Smooth muscle cell (in vitro differentiated cells): ENCODE data around the gene TNIK. TPM values are rescaled to one million over a fixed set of nuclear protein-coding genes. Genes with fewer than 3 reads are reported as not detected.
"Not testable (repeated sequence)": the region's sequence is repeated elsewhere in the genome, so short reads cannot be mapped to it uniquely, and the experiment has no call there.

Source experiments
- DNase-seq: peaks from one replicate; lab custom pipeline; 2025; ENCODE audit not compliant: unreplicated experiment; lab: John Stamatoyannopoulos, UW
- H2AFZ ChIP-seq: fragments of 200-600 bp; sonication (generic); 2 replicates; pipeline ENCODE4 v1.6.0; 2016; ENCODE audit warnings: antibody characterized with exemption, low read depth, mild to moderate bottlenecking
- H3F3A ChIP-seq: fragments of 200-600 bp; sonication (generic); 2 replicates; pipeline ENCODE4 v1.6.0; 2017; ENCODE audit warnings: antibody characterized with exemption, low read depth
- H3K27ac ChIP-seq: fragments of 200-600 bp; sonication (generic); 2 replicates; pipeline ENCODE4 v1.5.1; 2016; ENCODE audit warnings: low read depth, mild to moderate bottlenecking
- H3K27me3 ChIP-seq: fragments of 200-600 bp; sonication (generic); 2 replicates; pipeline ENCODE4 v1.6.1; 2016; ENCODE audit warnings: low read depth, mild to moderate bottlenecking
- H3K36me3 ChIP-seq: fragments of 200-600 bp; sonication (generic); 2 replicates; pipeline ENCODE4 v1.5.1; 2016; ENCODE audit warnings: low read depth
- H3K4me1 ChIP-seq: fragments of 200-600 bp; sonication (generic); 2 replicates; pipeline ENCODE4 v1.5.1; 2016; ENCODE audit warnings: low read depth
- H3K4me2 ChIP-seq: fragments of 200-600 bp; sonication (generic); 2 replicates; pipeline ENCODE4 v1.6.0; 2016; ENCODE audit warnings: mild to moderate bottlenecking
- H3K4me3 ChIP-seq: fragments of 200-600 bp; sonication (generic); 2 replicates; pipeline ENCODE4 v1.5.1; 2016; ENCODE audit warnings: mild to moderate bottlenecking
- H3K79me2 ChIP-seq: fragments of 200-600 bp; sonication (generic); 2 replicates; pipeline ENCODE4 v1.6.0; 2016; ENCODE audit warnings: low read depth, mild to moderate bottlenecking
- H3K9ac ChIP-seq: fragments of 200-600 bp; sonication (generic); 2 replicates; pipeline ENCODE4 v1.6.0; 2016; ENCODE audit warnings: low read depth
- H3K9me3 ChIP-seq: fragments of 200-600 bp; sonication (generic); replicated peaks from 2 replicates; pipeline ENCODE4 v1.5.1; 2016; ENCODE audit warnings: low read depth
- H4K20me1 ChIP-seq: fragments of 200-600 bp; sonication (generic); 2 replicates; pipeline ENCODE4 v1.6.0; 2016; ENCODE audit warnings: low read depth
- WGBS: methylation state at CpG from one replicate; pipeline ENCODE4 v1.1.7; 2016; ENCODE audit warnings: low lambda C conversion rate; 5-methylcytosine and 5-hydroxymethylcytosine counted together
- polyA plus RNA-seq: library from polyadenylated mRNA; unstranded; fragments of >200 nt; fragmentation: Nextera tagmentation; extraction: Ambion mirVana; gene quantifications from 2 replicates; pipeline ENCODE4 v1.2.1, GENCODE V29; 2016
- total RNA-seq: library from RNA; depleted of rRNA; stranded (reverse); fragments of >200 nt; gene quantifications from 2 replicates; pipeline ENCODE4 v1.2.3, GENCODE V29; 2014
- TF ChIP-seq, protein P1 (sequence below): fragments of 200-600 bp; sonication (generic); IDR thresholded peaks from 2 replicates; pipeline ENCODE4 v1.5.1; 2017; ENCODE audit warnings: borderline replicate concordance, mild to moderate bottlenecking, antibody characterized with exemption; ENCODE audit not compliant: insufficient read depth, poor library complexity, severe bottlenecking

The TNIK gene
- total and polyA plus RNA-seq, 2 experiments from 2014 or later: 10.4 to 12.5 TPM

DNA sequence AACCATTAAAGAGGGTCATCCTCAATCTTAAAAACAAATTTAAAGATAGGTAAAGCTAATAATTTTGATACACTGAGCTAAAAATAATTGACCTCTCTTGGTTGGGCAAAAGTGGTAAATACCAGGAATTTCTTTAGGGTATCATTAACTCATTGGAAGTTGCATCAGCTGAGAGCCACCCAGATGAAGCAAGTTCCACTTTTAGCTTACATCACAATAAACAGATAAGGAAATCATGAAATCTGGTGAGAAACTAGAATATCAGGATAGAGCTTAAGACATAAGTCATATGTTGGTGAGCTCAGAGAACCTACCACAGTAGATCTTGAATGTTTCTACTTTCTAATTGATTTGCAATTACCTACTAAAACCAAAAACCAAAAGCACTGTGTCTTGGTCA is 336.3 kb downstream of the TNIK start:
- no peaks in the 10 kb centered on the region for H3F3A ChIP-seq
- H3K27me3 ChIP-seq: no peaks in the 10 kb centered on the region
- H3K36me3 ChIP-seq: no peaks in the 10 kb centered on the region
- no peaks in the 10 kb centered on the region for H3K4me1 ChIP-seq
- H3K79me2 ChIP-seq: no peaks in the 10 kb centered on the region
- DNase-seq: no peak
- H3K4me3 ChIP-seq: no peak overlapping the region
- no peaks in the 10 kb centered on the region for H4K20me1 ChIP-seq
- H3K4me2 ChIP-seq: no peak overlapping the region
- no peak overlapping the region for H3K27ac ChIP-seq
- H2AFZ ChIP-seq: no peak overlapping the region
- H3K9ac ChIP-seq: no peak overlapping the region
- no peaks in the 10 kb centered on the region for H3K9me3 ChIP-seq
- TF ChIP-seq, protein P1, sequence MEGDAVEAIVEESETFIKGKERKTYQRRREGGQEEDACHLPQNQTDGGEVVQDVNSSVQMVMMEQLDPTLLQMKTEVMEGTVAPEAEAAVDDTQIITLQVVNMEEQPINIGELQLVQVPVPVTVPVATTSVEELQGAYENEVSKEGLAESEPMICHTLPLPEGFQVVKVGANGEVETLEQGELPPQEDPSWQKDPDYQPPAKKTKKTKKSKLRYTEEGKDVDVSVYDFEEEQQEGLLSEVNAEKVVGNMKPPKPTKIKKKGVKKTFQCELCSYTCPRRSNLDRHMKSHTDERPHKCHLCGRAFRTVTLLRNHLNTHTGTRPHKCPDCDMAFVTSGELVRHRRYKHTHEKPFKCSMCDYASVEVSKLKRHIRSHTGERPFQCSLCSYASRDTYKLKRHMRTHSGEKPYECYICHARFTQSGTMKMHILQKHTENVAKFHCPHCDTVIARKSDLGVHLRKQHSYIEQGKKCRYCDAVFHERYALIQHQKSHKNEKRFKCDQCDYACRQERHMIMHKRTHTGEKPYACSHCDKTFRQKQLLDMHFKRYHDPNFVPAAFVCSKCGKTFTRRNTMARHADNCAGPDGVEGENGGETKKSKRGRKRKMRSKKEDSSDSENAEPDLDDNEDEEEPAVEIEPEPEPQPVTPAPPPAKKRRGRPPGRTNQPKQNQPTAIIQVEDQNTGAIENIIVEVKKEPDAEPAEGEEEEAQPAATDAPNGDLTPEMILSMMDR: no peak

GRCh38 chr3:171122861-171123260 is 337.3 kb downstream of the TNIK start:
- DNase-seq: no peak
- Histone ChIP-seq H3K4me3 (no peak overlapping the region), H3K79me2 (no peaks in the 10 kb centered on the region), H2AFZ (no peak overlapping the region), H3K9me3 (no peaks in the 10 kb centered on the region), H3K4me2 (no peak overlapping the region), H3F3A (no peaks in the 10 kb centered on the region), H3K36me3 (no peaks in the 10 kb centered on the region), H3K9ac (no peak overlapping the region), H3K27ac (no peak overlapping the region), H3K4me1 (no peaks in the 10 kb centered on the region), H4K20me1 (no peaks in the 10 kb centered on the region), H3K27me3 (no peaks in the 10 kb centered on the region)
- TF ChIP-seq, protein P1: no peak
- WGBS: 96% methylated on average over 2 of the region's 2 CpGs

DNA sequence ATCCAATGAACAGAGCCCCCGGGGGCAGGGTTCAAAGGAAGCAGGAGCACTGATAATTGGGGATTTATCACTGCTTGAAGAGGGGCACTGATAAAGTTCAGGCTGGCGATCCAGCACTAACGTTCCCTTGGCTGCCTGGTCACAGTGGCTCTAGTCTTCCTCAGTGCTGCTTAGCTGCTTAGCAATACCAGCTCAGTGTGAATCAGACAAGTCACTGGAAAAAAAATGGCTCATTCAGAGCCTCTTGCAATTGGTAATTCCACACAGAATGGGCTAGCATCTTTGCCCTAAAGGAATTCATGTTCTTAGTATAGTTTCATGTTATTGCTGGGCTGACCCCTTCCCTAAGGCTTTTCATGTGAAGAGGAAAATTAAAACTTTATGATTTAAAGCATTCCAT is 338.0 kb downstream of the TNIK start:
- no peaks in the 10 kb centered on the region for H3K79me2 ChIP-seq
- no peaks in the 10 kb centered on the region for H3F3A ChIP-seq
- H3K4me2 ChIP-seq: no peak overlapping the region
- no peaks in the 10 kb centered on the region for H3K4me1 ChIP-seq
- H3K9me3 ChIP-seq: no peaks in the 10 kb centered on the region
- H3K4me3 ChIP-seq: no peak overlapping the region
- no peaks in the 10 kb centered on the region for H4K20me1 ChIP-seq
- DNase-seq: no peak
- 34% methylated on average over 3 of the region's 3 CpGs for WGBS
- H2AFZ ChIP-seq: no peak overlapping the region
- H3K9ac ChIP-seq: no peak overlapping the region
- no peaks in the 10 kb centered on the region for H3K36me3 ChIP-seq
- H3K27me3 ChIP-seq: no peaks in the 10 kb centered on the region
- no peak overlapping the region for H3K27ac ChIP-seq
- TF ChIP-seq, protein P1: no peak

- Histone ChIP-seq H3K79me2 (no peaks in the 10 kb centered on the region), H3K4me2 (no peak overlapping the region), H3F3A (no peaks in the 10 kb centered on the region), H3K4me1 (no peaks in the 10 kb centered on the region), H4K20me1 (no peaks in the 10 kb centered on the region), H3K9me3 (no peaks in the 10 kb centered on the region), H3K36me3 (no peaks in the 10 kb centered on the region), H2AFZ (no peak overlapping the region), H3K4me3 (no peak overlapping the region), H3K9ac (no peak overlapping the region), H3K27ac (no peak overlapping the region), H3K27me3 (no peaks in the 10 kb centered on the region)
- TF ChIP-seq, protein P1: no peak
- no peak for DNase-seq
Measured at GRCh38 chr3:171121801-171122200, 338.4 kb downstream of the TNIK start.

DNA sequence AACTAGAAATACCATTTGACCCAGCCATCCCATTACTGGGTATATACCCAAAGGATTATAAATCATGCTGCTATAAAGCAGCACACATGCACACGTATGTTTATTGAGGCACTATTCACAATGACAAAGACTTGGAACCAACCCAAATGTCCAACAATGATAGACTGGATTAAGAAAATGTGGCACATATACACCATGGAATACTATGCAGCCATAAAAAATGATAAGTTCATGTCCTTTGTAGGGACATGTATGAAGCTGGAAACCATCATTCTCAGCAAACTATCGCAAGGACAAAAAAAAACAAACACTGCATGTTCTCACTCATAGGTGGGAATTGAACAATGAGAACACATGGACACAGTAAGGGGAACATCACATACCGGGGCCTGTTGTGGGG is 340.8 kb downstream of the TNIK start:
- not testable (repeated sequence) for H3K9ac ChIP-seq, H3F3A ChIP-seq, H3K4me3 ChIP-seq, H3K4me2 ChIP-seq, H3K9me3 ChIP-seq, H3K27me3 ChIP-seq, H3K27ac ChIP-seq, H3K4me1 ChIP-seq, DNase-seq, H3K36me3 ChIP-seq, H4K20me1 ChIP-seq, H3K79me2 ChIP-seq, H2AFZ ChIP-seq
- 100% methylated on average over 3 of the region's 3 CpGs for WGBS

DNA sequence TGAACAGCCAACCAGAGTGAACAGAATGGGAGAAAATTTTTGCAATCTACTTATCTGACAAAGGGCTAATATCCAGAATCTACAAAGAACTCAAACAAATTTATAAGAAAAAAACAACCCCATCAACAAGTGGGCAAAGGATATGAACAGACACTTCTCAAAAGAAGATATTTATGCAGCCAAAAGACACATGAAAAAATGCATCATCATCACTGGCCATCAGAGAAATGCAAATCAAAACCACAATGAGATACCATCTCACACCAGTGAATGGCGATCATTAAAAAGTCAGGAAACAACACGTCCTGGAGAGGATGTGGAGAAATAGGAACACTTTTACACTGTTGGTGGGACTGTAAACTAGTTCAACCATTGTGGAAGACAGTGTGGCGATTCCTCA is 341.2 kb downstream of the TNIK start:
- not testable (repeated sequence) for H3F3A ChIP-seq, H3K79me2 ChIP-seq, DNase-seq, H3K4me3 ChIP-seq, H2AFZ ChIP-seq, H4K20me1 ChIP-seq, H3K4me2 ChIP-seq, H3K9ac ChIP-seq, H3K9me3 ChIP-seq, H3K27me3 ChIP-seq, H3K4me1 ChIP-seq, H3K36me3 ChIP-seq, H3K27ac ChIP-seq
- WGBS: 95% methylated on average over 3 of the region's 3 CpGs
